Uterus (tissue), 4 donors: Measurements from ENCODE around the gene LTBP4. TPM values are rescaled to one million over a fixed set of nuclear protein-coding genes. Genes with fewer than 3 reads are reported as not detected.
A peak's percentile ranks its signal among the peaks of the same experiment; 100 is the strongest.

Experiments used
- DNase-seq, 2 donors: peaks; one replicate each; pipeline ENCODE4 v3.0.0-alpha.2; 2019 to 2020
- H3K27ac ChIP-seq, 2 donors: fragments of 200-600 bp; sonication (generic); 1 replicate in 1 of 2; 2 replicates in 1 of 2; pipeline ENCODE4 v1.5.1; 2016 to 2018
- H3K27me3 ChIP-seq, 2 donors: fragments of 200-600 bp; sonication (generic); one replicate each; pipeline ENCODE4 v1.5.1; 2018 to 2019; ENCODE audit warnings: control low read depth in 1 of 2
- H3K36me3 ChIP-seq, 2 donors: fragments of 200-600 bp; sonication (generic); one replicate each; pipeline ENCODE4 v1.5.1; 2019; ENCODE audit warnings: control low read depth in 1 of 2
- H3K4me1 ChIP-seq, 2 donors: fragments of 200-600 bp; sonication (generic); one replicate each; pipeline ENCODE4 v1.5.1; 2018 to 2019; ENCODE audit warnings: control low read depth in 1 of 2
- H3K4me3 ChIP-seq, 2 donors: fragments of 200-600 bp; sonication (generic); 1 replicate in 1 of 2; 2 replicates in 1 of 2; pipeline ENCODE4 v1.5.1; 2018 to 2019; ENCODE audit warnings: mild to moderate bottlenecking in 1 of 2
- H3K9me3 ChIP-seq, 2 donors: fragments of 200-600 bp; sonication (generic); one replicate each; pipeline ENCODE4 v1.5.1; 2019; ENCODE audit warnings: control low read depth in 1 of 2
- CTCF ChIP-seq, 4 experiments: fragments of 200-600 bp in 2 of 4; fragments of 450-650 bp in 2 of 4; sonication (generic) in 2 of 4; IDR thresholded peaks; one replicate each; pipeline ENCODE4 v1.5.1; 2016 to 2019; ENCODE audit warnings: antibody characterized with exemption in 4 of 4, mild to moderate bottlenecking in 2 of 4, moderate library complexity in 1 of 4
- POLR2A ChIP-seq, 2 donors: fragments of 450-650 bp; IDR thresholded peaks; one replicate each; pipeline ENCODE4 v1.6.1; 2016; ENCODE audit warnings: antibody characterized with exemption in 2 of 2, mild to moderate bottlenecking in 1 of 2, moderate library complexity in 1 of 2
- intact Hi-C: fragments of 100-400 bp; cut with DNase I; formaldehyde crosslinking; loops from one replicate; pipeline ENCODE4 v1.15.1; 2023; ENCODE audit warnings: low total_unique reads
- total RNA-seq, 4 donors: library from RNA; depleted of rRNA in 3 of 4; stranded (reverse); fragments of >200 nt in 3 of 4; gene quantifications; one replicate each; pipeline versions ENCODE4 v1.1.0 to v1.2.4, GENCODE V29; 2014 to 2023
- donor health status: DM: yes; HTN: yes; CAD: no.

Gene LTBP4
- total RNA-seq, 4 donors from 2014 or later, result 163 to 1,000 (median 501) TPM

- DNase-seq, result no peak
- Histone ChIP-seq H3K4me1 (peaks cover 0 to 3% of the 10 kb centered on the region in 2 donors), H3K4me3 (no peak overlapping the region), H3K36me3 (no peaks in the 10 kb centered on the region), H3K27ac (peak overlapping the region in 1 of 2 donors; percentile 92), H3K9me3 (no peaks in the 10 kb centered on the region), H3K27me3 (no peaks in the 10 kb centered on the region)
- TF ChIP-seq CTCF (IDR thresholded peaks at IDR 0.05), result no peak
- TF ChIP-seq POLR2A (IDR thresholded peaks at IDR 0.05), result no peak
- intact Hi-C loops, result no loop called here
These were observed 15.0 kb downstream of the LTBP4 start for GRCh38 chr19:40616178-40616577.

GRCh38 chr19:40616941-40617340 is 15.8 kb downstream of the LTBP4 start:
- DNase-seq, result no peak
- intact Hi-C loops, result no loop called here
- TF ChIP-seq CTCF (IDR thresholded peaks at IDR 0.05), result no peak
- no peak for TF ChIP-seq POLR2A (IDR thresholded peaks at IDR 0.05)
- no peak overlapping the region for H3K27ac ChIP-seq
- H3K4me3 ChIP-seq, result no peak overlapping the region
- H3K27me3 ChIP-seq, result no peaks in the 10 kb centered on the region
- H3K9me3 ChIP-seq, result no peaks in the 10 kb centered on the region
- H3K36me3 ChIP-seq, result no peaks in the 10 kb centered on the region
- peaks cover 0 to 3% of the 10 kb centered on the region in 2 donors for H3K4me1 ChIP-seq

- H3K36me3 ChIP-seq, result no peaks in the 10 kb centered on the region
- no peak for DNase-seq
- H3K27ac ChIP-seq, result no peak overlapping the region
- intact Hi-C loops, result no loop called here
- H3K4me3 ChIP-seq, result no peak overlapping the region
- TF ChIP-seq CTCF (IDR thresholded peaks at IDR 0.05) (no peak), POLR2A (IDR thresholded peaks at IDR 0.05) (no peak)
- peaks cover 0 to 3% of the 10 kb centered on the region in 2 donors for H3K4me1 ChIP-seq
- no peaks in the 10 kb centered on the region for H3K9me3 ChIP-seq
- H3K27me3 ChIP-seq, result no peaks in the 10 kb centered on the region
These were observed 16.8 kb downstream of the LTBP4 start for GRCh38 chr19:40617961-40618360.

- Histone ChIP-seq H3K27ac (no peak overlapping the region), H3K4me3 (no peak overlapping the region), H3K4me1 (peaks cover 0 to 3% of the 10 kb centered on the region in 2 donors), H3K9me3 (no peaks in the 10 kb centered on the region), H3K36me3 (no peaks in the 10 kb centered on the region), H3K27me3 (no peaks in the 10 kb centered on the region)
- TF ChIP-seq POLR2A (IDR thresholded peaks at IDR 0.05) (no peak), CTCF (IDR thresholded peaks at IDR 0.05) (no peak)
- intact Hi-C loops, result no loop called here
- DNase-seq, result no peak
These were observed 18.4 kb downstream of the LTBP4 start for GRCh38 chr19:40619333-40620160.

GRCh38 chr19:40620161-40620485 is 19.0 kb downstream of the LTBP4 start:
- H3K27ac ChIP-seq, result no peak overlapping the region
- H3K36me3 ChIP-seq, result no peaks in the 10 kb centered on the region
- no peaks in the 10 kb centered on the region for H3K27me3 ChIP-seq
- intact Hi-C loops, result no loop called here
- no peaks in the 10 kb centered on the region for H3K9me3 ChIP-seq
- TF ChIP-seq CTCF (IDR thresholded peaks at IDR 0.05), result no peak
- no peak for TF ChIP-seq POLR2A (IDR thresholded peaks at IDR 0.05)
- H3K4me3 ChIP-seq, result no peak overlapping the region
- peaks cover 0 to 2% of the 10 kb centered on the region in 2 donors for H3K4me1 ChIP-seq
- DNase-seq, result no peak
